ENCODE measurements around the gene SYNGR4.

- TF ChIP-seq CTCF (IDR thresholded peaks at IDR 0.05) (no peak), POLR2AphosphoS5 (IDR thresholded peaks at IDR 0.05; ENCODE audit: insufficient read depth in 1 of 2, low read depth in 1 of 2) (no peak), POLR2A (IDR thresholded peaks at IDR 0.05) (no peak)
These were observed 21.4 kb downstream of the SYNGR4 start for GRCh38 chr19:48385461-48386087.
